Measurements from ENCODE around the gene NOL6. TPM values are rescaled to one million over a fixed set of nuclear protein-coding genes. Genes with fewer than 3 reads are reported as not detected.

Gene NOL6
- total RNA-seq, 2 experiments from 2014 or later = 38.1 to 39.7 TPM

GRCh38 chr9:33449715-33450114 is 24.0 kb downstream of the NOL6 start:
- intact Hi-C loops (cut with micrococcal nuclease) = loop anchor here (5.0 kb wide), 1 partner anchor 287 kb away; no protein-coding TSS in a partner anchor
- peaks cover under 1% of the 10 kb centered on the region for H3K36me3 Mint-ChIP-seq
- H3K4me3 Mint-ChIP-seq = no peak overlapping the region
- ChIA-PET CTCF (interaction anchor here (1.4 to 22.0 kb wide), 3 partner anchors 17 to 163 kb away, joined by 4 to 386 read pairs (median 191); partner anchors contain the start of gene NOL6), POLR2A (interaction anchor here (4.1 kb wide), 1 partner anchor 34 kb away, joined by 28 read pairs; no protein-coding TSS in a partner anchor)
- H3K27me3 Mint-ChIP-seq = no peaks in the 10 kb centered on the region
- no peak for DNase-seq
- no peak overlapping the region for H3K27ac Mint-ChIP-seq
- H3K4me1 Mint-ChIP-seq (ENCODE audit: low read depth) = peaks cover 70% of the 10 kb centered on the region
- H3K9me3 Mint-ChIP-seq = no peaks in the 10 kb centered on the region

- H3K9me3 Mint-ChIP-seq = no peaks in the 10 kb centered on the region
- intact Hi-C loops (cut with micrococcal nuclease) = loop anchor here (2.0 to 5.0 kb wide), 3 partner anchors 73 to 286 kb away; partner anchors contain the start of genes BAG1 and CHMP5
- peak overlapping the region; percentile 87 for H3K27ac Mint-ChIP-seq
- peaks cover 1% of the 10 kb centered on the region for H3K36me3 Mint-ChIP-seq
- ChIA-PET CTCF (interaction anchor here (0.8 to 22.0 kb wide), 8 partner anchors 19 to 161 kb away, joined by 3 to 386 read pairs (median 8); partner anchors contain the start of genes AQP7, NFX1 and NOL6), POLR2A (interaction anchor here (1.3 to 4.1 kb wide), 6 partner anchors 8 to 158 kb away, joined by 3 to 28 read pairs (median 8); partner anchors contain the start of genes NFX1 and NOL6)
- no peaks in the 10 kb centered on the region for H3K27me3 Mint-ChIP-seq
- H3K4me1 Mint-ChIP-seq (ENCODE audit: low read depth) = peaks cover 58% of the 10 kb centered on the region
- peak overlapping the region; percentile 89 for H3K4me3 Mint-ChIP-seq
- peak; percentile 56 for DNase-seq
Observed at GRCh38 chr9:33447799-33448553, 25.7 kb downstream of the NOL6 start.

- Mint-ChIP-seq H3K27ac (peak within 1 kb of the TSS; percentile 94), H3K9me3 (no peaks in the 10 kb centered on the region), H3K36me3 (peaks cover 1% of the 10 kb centered on the region), H3K27me3 (no peaks in the 10 kb centered on the region), H3K4me1 (ENCODE audit: low read depth) (peaks cover 50% of the 10 kb centered on the region), H3K4me3 (peak within 1 kb of the TSS; percentile 89)
- DNase-seq = peak; percentile 84
- intact Hi-C loops (cut with micrococcal nuclease) = loop anchor here (1.0 to 5.0 kb wide), 8 partner anchors 7 to 285 kb away; partner anchors contain the start of genes BAG1, CHMP5 and NFX1
- ChIA-PET POLR2A (interaction anchor here (0.5 to 4.1 kb wide), 8 partner anchors 9 to 157 kb away, joined by 3 to 28 read pairs (median 6); partner anchors contain the start of genes NFX1 and NOL6), CTCF (interaction anchor here (0.6 to 22.0 kb wide), 10 partner anchors 9 to 160 kb away, joined by 3 to 386 read pairs (median 5); partner anchors contain the start of genes AQP7, NFX1 and NOL6)
Observed at GRCh38 chr9:33446946-33447798, 26.6 kb downstream of the NOL6 start, which contains the start of gene AQP3. Gene AQP3 (minus strand): TSS chr9:33447593. CDS start chr9:33447530, 63 bp downstream.

- no peaks in the 10 kb centered on the region for H3K9me3 Mint-ChIP-seq
- peaks cover 49% of the 10 kb centered on the region for H3K4me1 Mint-ChIP-seq (ENCODE audit: low read depth)
- peak overlapping the region; percentile 89 for H3K4me3 Mint-ChIP-seq
- intact Hi-C loops (cut with micrococcal nuclease) = loop anchor here (1.0 to 5.0 kb wide), 8 partner anchors 8 to 284 kb away; partner anchors contain the start of genes BAG1, CHMP5 and NFX1
- no peaks in the 10 kb centered on the region for H3K27me3 Mint-ChIP-seq
- peak overlapping the region; percentile 94 for H3K27ac Mint-ChIP-seq
- peak; percentile 82 for DNase-seq
- POLR2A ChIA-PET = interaction anchor here (0.6 to 4.1 kb wide), 7 partner anchors 9 to 156 kb away, joined by 3 to 28 read pairs (median 7); partner anchors contain the start of genes NFX1 and NOL6
- H3K36me3 Mint-ChIP-seq = peaks cover 1% of the 10 kb centered on the region
- CTCF ChIA-PET = interaction anchor here (1.0 to 22.0 kb wide), 5 partner anchors 20 to 159 kb away, joined by 5 to 386 read pairs (median 16); partner anchors contain the start of gene NOL6
Observed at GRCh38 chr9:33446240-33446945, 27.3 kb downstream of the NOL6 start.

- Mint-ChIP-seq H3K27me3 (no peaks in the 10 kb centered on the region), H3K27ac (peak overlapping the region; percentile 94), H3K4me3 (peak overlapping the region; percentile 89), H3K4me1 (ENCODE audit: low read depth) (peaks cover 45% of the 10 kb centered on the region), H3K36me3 (peaks cover 1% of the 10 kb centered on the region), H3K9me3 (no peaks in the 10 kb centered on the region)
- DNase-seq = peak; percentile 43
- CTCF ChIA-PET = interaction anchor here (1.3 to 22.0 kb wide), 4 partner anchors 21 to 71 kb away, joined by 3 to 386 read pairs (median 102); partner anchors contain the start of gene NOL6
- intact Hi-C loops (cut with micrococcal nuclease) = loop anchor here (1.0 to 5.0 kb wide), 8 partner anchors 9 to 283 kb away; partner anchors contain the start of genes BAG1, CHMP5 and NFX1
- POLR2A ChIA-PET = interaction anchor here (4.1 kb wide), 1 partner anchor 30 kb away, joined by 28 read pairs; no protein-coding TSS in a partner anchor
Observed at GRCh38 chr9:33445389-33446239, 28.1 kb downstream of the NOL6 start.

GRCh38 chr9:33443464-33444154 is 30.1 kb downstream of the NOL6 start:
- H3K27ac Mint-ChIP-seq = peak overlapping the region; percentile 38
- H3K27me3 Mint-ChIP-seq = no peaks in the 10 kb centered on the region
- ChIA-PET CTCF (interaction anchor here (0.6 to 22.0 kb wide), 4 partner anchors 10 to 31 kb away, joined by 3 to 386 read pairs (median 10); partner anchors contain the start of gene NOL6), POLR2A (no interaction called here)
- H3K36me3 Mint-ChIP-seq = peaks cover 5% of the 10 kb centered on the region
- DNase-seq = no peak
- no peak overlapping the region for H3K4me3 Mint-ChIP-seq
- H3K9me3 Mint-ChIP-seq = no peaks in the 10 kb centered on the region
- H3K4me1 Mint-ChIP-seq (ENCODE audit: low read depth) = peaks cover 41% of the 10 kb centered on the region
- intact Hi-C loops (cut with micrococcal nuclease) = no loop called here

GRCh38 chr9:33443047-33443446 is 30.7 kb downstream of the NOL6 start:
- DNase-seq = no peak
- Mint-ChIP-seq H3K9me3 (no peaks in the 10 kb centered on the region), H3K27me3 (no peaks in the 10 kb centered on the region), H3K4me3 (no peak overlapping the region), H3K27ac (no peak overlapping the region), H3K36me3 (peaks cover 5% of the 10 kb centered on the region), H3K4me1 (ENCODE audit: low read depth) (peaks cover 35% of the 10 kb centered on the region)
- POLR2A ChIA-PET = no interaction called here
- CTCF ChIA-PET = interaction anchor here (1.9 to 22.0 kb wide), 4 partner anchors 11 to 28 kb away, joined by 7 to 386 read pairs (median 14); partner anchors contain the start of gene NOL6
- intact Hi-C loops (cut with micrococcal nuclease) = no loop called here

GRCh38 chr9:33442125-33442524 is 31.6 kb downstream of the NOL6 start:
- POLR2A ChIA-PET = no interaction called here
- intact Hi-C loops (cut with micrococcal nuclease) = no loop called here
- H3K4me3 Mint-ChIP-seq = no peak overlapping the region
- CTCF ChIA-PET = interaction anchor here (1.6 to 22.0 kb wide), 3 partner anchors 10 to 26 kb away, joined by 8 to 386 read pairs (median 15); partner anchors contain the start of gene NOL6
- H3K4me1 Mint-ChIP-seq (ENCODE audit: low read depth) = peaks cover 35% of the 10 kb centered on the region
- peaks cover 5% of the 10 kb centered on the region for H3K36me3 Mint-ChIP-seq
- H3K27ac Mint-ChIP-seq = no peak overlapping the region
- H3K9me3 Mint-ChIP-seq = no peaks in the 10 kb centered on the region
- no peaks in the 10 kb centered on the region for H3K27me3 Mint-ChIP-seq
- no peak for DNase-seq

- no peak overlapping the region for H3K4me3 Mint-ChIP-seq
- H3K27me3 Mint-ChIP-seq = no peaks in the 10 kb centered on the region
- POLR2A ChIA-PET = interaction anchor here (0.7 kb wide), 1 partner anchor 13 kb away, joined by 3 read pairs; no protein-coding TSS in a partner anchor
- no peaks in the 10 kb centered on the region for H3K9me3 Mint-ChIP-seq
- CTCF ChIA-PET = interaction anchor here (1.3 to 22.0 kb wide), 4 partner anchors 12 to 37 kb away, joined by 4 to 386 read pairs (median 16); partner anchors contain the start of gene NOL6
- H3K27ac Mint-ChIP-seq = no peak overlapping the region
- peaks cover 20% of the 10 kb centered on the region for H3K4me1 Mint-ChIP-seq (ENCODE audit: low read depth)
- no peak for DNase-seq
- H3K36me3 Mint-ChIP-seq = peaks cover 5% of the 10 kb centered on the region
- intact Hi-C loops (cut with micrococcal nuclease) = no loop called here
Observed at GRCh38 chr9:33440609-33441008, 33.1 kb downstream of the NOL6 start.
